ENCODE data around the gene STRIP1.

DNA sequence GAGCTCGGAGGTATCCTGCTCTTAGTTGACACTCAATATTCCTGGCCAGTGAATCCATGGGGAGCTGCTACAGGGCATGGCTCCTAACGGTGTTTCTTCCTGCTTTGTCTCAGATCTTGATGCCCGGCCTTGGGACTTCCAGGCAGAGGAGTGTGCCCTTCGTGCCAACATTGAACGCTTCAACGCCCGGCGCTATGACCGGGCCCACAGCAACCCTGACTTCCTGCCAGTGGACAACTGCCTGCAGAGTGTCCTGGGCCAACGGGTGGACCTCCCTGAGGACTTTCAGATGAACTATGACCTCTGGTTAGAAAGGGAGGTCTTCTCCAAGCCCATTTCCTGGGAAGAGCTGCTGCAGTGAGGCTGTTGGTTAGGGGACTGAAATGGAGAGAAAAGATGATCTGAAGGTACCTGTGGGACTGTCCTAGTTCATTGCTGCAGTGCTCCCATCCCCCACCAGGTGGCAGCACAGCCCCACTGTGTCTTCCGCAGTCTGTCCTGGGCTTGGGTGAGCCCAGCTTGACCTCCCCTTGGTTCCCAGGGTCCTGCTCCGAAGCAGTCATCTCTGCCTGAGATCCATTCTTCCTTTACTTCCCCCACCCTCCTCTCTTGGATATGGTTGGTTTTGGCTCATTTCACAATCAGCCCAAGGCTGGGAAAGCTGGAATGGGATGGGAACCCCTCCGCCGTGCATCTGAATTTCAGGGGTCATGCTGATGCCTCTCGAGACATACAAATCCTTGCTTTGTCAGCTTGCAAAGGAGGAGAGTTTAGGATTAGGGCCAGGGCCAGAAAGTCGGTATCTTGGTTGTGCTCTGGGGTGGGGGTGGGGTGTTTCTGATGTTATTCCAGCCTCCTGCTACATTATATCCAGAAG lies 19.4 kb downstream of the STRIP1 start:
- TF ChIP-seq, protein P1, sequence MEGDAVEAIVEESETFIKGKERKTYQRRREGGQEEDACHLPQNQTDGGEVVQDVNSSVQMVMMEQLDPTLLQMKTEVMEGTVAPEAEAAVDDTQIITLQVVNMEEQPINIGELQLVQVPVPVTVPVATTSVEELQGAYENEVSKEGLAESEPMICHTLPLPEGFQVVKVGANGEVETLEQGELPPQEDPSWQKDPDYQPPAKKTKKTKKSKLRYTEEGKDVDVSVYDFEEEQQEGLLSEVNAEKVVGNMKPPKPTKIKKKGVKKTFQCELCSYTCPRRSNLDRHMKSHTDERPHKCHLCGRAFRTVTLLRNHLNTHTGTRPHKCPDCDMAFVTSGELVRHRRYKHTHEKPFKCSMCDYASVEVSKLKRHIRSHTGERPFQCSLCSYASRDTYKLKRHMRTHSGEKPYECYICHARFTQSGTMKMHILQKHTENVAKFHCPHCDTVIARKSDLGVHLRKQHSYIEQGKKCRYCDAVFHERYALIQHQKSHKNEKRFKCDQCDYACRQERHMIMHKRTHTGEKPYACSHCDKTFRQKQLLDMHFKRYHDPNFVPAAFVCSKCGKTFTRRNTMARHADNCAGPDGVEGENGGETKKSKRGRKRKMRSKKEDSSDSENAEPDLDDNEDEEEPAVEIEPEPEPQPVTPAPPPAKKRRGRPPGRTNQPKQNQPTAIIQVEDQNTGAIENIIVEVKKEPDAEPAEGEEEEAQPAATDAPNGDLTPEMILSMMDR (conservative IDR thresholded peaks at IDR 0.05 in 1 of 2, IDR thresholded peaks at IDR 0.05 in 1 of 2; ENCODE audit: extremely low read depth in 1 of 2, insufficient read depth in 1 of 2, low read depth in 1 of 2, low read length in 2 of 2), result peak; percentile 93 to 99
- TF ChIP-seq EZH2 (IDR thresholded peaks at IDR 0.05; ENCODE audit: borderline replicate concordance, low read length), result no peak
